B cell (primary cell): ENCODE data around the gene DGKB. TPM values are rescaled to one million over a fixed set of nuclear protein-coding genes. Genes with fewer than 3 reads are reported as not detected.

Source experiments
- ATAC-seq: fragments of 200-7000 bp; cut with Tn5 transposase; one replicate; pipeline ENCODE4 v1.10.0; 2021; ENCODE audit warnings: low read depth, mild to moderate bottlenecking, moderate number of reproducible peaks, moderate library complexity
- CTCF ChIA-PET: fragments of 350-600 bp; sonication (Branson Sonifier 250); formaldehyde crosslinking; loops from one replicate; lab custom pipeline; 2021; ENCODE audit warnings: antibody characterized with exemption, inconsistent platforms; lab: Charles Lee
- POLR2A ChIA-PET: fragments of 350-600 bp; sonication (Branson Sonifier 250); formaldehyde crosslinking; loops from one replicate; lab custom pipeline; 2021; ENCODE audit warnings: antibody characterized with exemption; lab: Charles Lee
- DNase-seq: peaks from one replicate; pipeline ENCODE4 v3.0.0; 2013
- H2AFZ ChIP-seq: 2 replicates; pipeline ENCODE4 v1.6.1; 2012; ENCODE audit warnings: mild to moderate bottlenecking, low read depth, low read length; ENCODE audit not compliant: insufficient read depth, poor library complexity, severe bottlenecking
- H3K27ac ChIP-seq, 2 donors: 1 replicate in 1 of 2; 2 replicates in 1 of 2; pipeline ENCODE4 v1.5.1; 2012 to 2013; ENCODE audit warnings: low read length in 2 of 2, mild to moderate bottlenecking in 2 of 2, moderate library complexity in 1 of 2
- H3K27me3 ChIP-seq, 4 experiments: fragments of 200-600 bp in 1 of 4; sonication (generic) in 1 of 4; replicated peaks in 1 of 4; 1 replicate in 2 of 4; 2 replicates in 2 of 4; pipeline versions ENCODE4 v1.6.1 to v1.7.0; 2013 to 2016; ENCODE audit warnings: low read length in 3 of 4, mild to moderate bottlenecking in 2 of 4, mixed read lengths in 1 of 4, moderate library complexity in 1 of 4; ENCODE audit not compliant: insufficient read depth in 4 of 4, control insufficient read depth in 3 of 4; ENCODE audit errors: control extremely low read depth in 1 of 4
- H3K36me3 ChIP-seq, 2 experiments: replicated peaks in 1 of 2; 1 replicate in 1 of 2; 2 replicates in 1 of 2; pipeline versions ENCODE4 v1.6.1 to v1.7.1; 2013; ENCODE audit warnings: low read length in 1 of 2; ENCODE audit not compliant: insufficient read depth in 2 of 2, control insufficient read depth in 1 of 2; ENCODE audit errors: control extremely low read depth in 1 of 2, extremely low read depth in 1 of 2
- H3K4me1 ChIP-seq, 2 donors: fragments of 200-600 bp in 1 of 2; sonication (generic) in 1 of 2; 1 replicate in 1 of 2; 2 replicates in 1 of 2; pipeline versions ENCODE4 v1.5.1 to v1.6.1; 2013 to 2017; ENCODE audit warnings: low read length in 2 of 2; ENCODE audit not compliant: control insufficient read depth in 2 of 2, insufficient read depth in 2 of 2
- H3K4me2 ChIP-seq: replicated peaks from 2 replicates; pipeline ENCODE3; 2012; ENCODE audit warnings: mild to moderate bottlenecking, low read depth, low read length; ENCODE audit not compliant: poor library complexity, severe bottlenecking
- H3K4me3 ChIP-seq, 5 experiments: fragments of 200-600 bp in 1 of 5; sonication (generic) in 1 of 5; 1 replicate in 3 of 5; 2 replicates in 2 of 5; pipeline versions ENCODE4 v1.5.1 to v1.7.0; 2011 to 2016; ENCODE audit warnings: low read length in 4 of 5, mild to moderate bottlenecking in 4 of 5, low read depth in 2 of 5, control low read depth in 1 of 5, moderate library complexity in 1 of 5; ENCODE audit not compliant: insufficient read depth in 1 of 5; ENCODE audit errors: control extremely low read depth in 1 of 5, extremely low read depth in 1 of 5
- H3K79me2 ChIP-seq: fragments of 200-600 bp; sonication (generic); one replicate; pipeline ENCODE4 v1.6.0; 2016; ENCODE audit warnings: low read length; ENCODE audit not compliant: control insufficient read depth, insufficient read depth
- H3K9ac ChIP-seq: fragments of 200-600 bp; sonication (generic); 2 replicates; pipeline ENCODE4 v1.6.1; 2017; ENCODE audit warnings: mild to moderate bottlenecking, low read length, moderate library complexity
- H3K9me3 ChIP-seq, 3 donors: one replicate each; pipeline versions ENCODE4 v1.6.1 to v1.7.1; 2013; ENCODE audit warnings: low read length in 2 of 3; ENCODE audit not compliant: control insufficient read depth in 2 of 3, insufficient read depth in 1 of 3; ENCODE audit errors: control extremely low read depth in 1 of 3
- H4K20me1 ChIP-seq: 2 replicates; pipeline ENCODE4 v1.6.0; 2012; ENCODE audit warnings: mild to moderate bottlenecking, low read length; ENCODE audit not compliant: insufficient read depth, control insufficient read depth, poor library complexity, severe bottlenecking
- H3K27ac Mint-ChIP-seq: one replicate; pipeline ENCODE4 v1.8.0; 2021; ENCODE audit warnings: mixed read lengths
- H3K27me3 Mint-ChIP-seq: one replicate; pipeline ENCODE4 v1.8.0; 2021; ENCODE audit warnings: mixed read lengths
- H3K4me1 Mint-ChIP-seq: one replicate; pipeline ENCODE4 v1.8.0; 2021; ENCODE audit warnings: mixed read lengths
- H3K4me3 Mint-ChIP-seq: one replicate; pipeline ENCODE4 v1.8.0; 2021; ENCODE audit warnings: mixed read lengths
- H3K9me3 Mint-ChIP-seq: one replicate; pipeline ENCODE4 v1.8.0; 2022; ENCODE audit warnings: mixed read lengths; ENCODE audit not compliant: insufficient read depth
- CTCF ChIP-seq: fragments of 200-600 bp; IDR thresholded peaks from one replicate; pipeline ENCODE4 v1.8.0; 2022; ENCODE audit warnings: antibody characterized with exemption, mild to moderate bottlenecking
- EZH2 ChIP-seq: IDR thresholded peaks from 2 replicates; pipeline ENCODE4 v1.6.1; 2012; ENCODE audit warnings: borderline replicate concordance, low read depth, mild to moderate bottlenecking, moderate library complexity, low read length; ENCODE audit not compliant: insufficient read depth, poor library complexity, severe bottlenecking
- WGBS: methylation state at CpG from one replicate; pipeline ENCODE4 v1.1.5; 2013; ENCODE audit warnings: missing lambda C conversion rate; ENCODE audit not compliant: insufficient coverage; 5-methylcytosine and 5-hydroxymethylcytosine counted together
- intact Hi-C: fragments of 100-400 bp; cut with micrococcal nuclease; formaldehyde crosslinking; loops from one replicate; pipeline ENCODE4 v1.10.0; 2022
- polyA plus RNA-seq: library from polyadenylated mRNA; depleted of rRNA; stranded (reverse); fragments of >200 nt; gene quantifications from 2 replicates; pipeline ENCODE4 v1.2.3, GENCODE V29; 2012
- total RNA-seq, 2 donors: library from RNA; stranded (reverse); fragments of 120-200 nt in 1 of 2; gene quantifications; 1 replicate in 1 of 2; 2 replicates in 1 of 2; pipeline versions ENCODE4 v1.2.3 to v1.2.4, GENCODE V29; 2013 to 2022

The DGKB gene
- total and polyA plus RNA-seq, 2 donors (not counting 1 experiment from before 2014, with no cell fraction given) = not detected

GRCh38 chr7:14505906-14506305 is 396.6 kb downstream of the DGKB start:
- Histone ChIP-seq H2AFZ (no peak overlapping the region), H3K27ac (no peak overlapping the region), H3K9ac (no peak overlapping the region), H3K4me1 (no peaks in the 10 kb centered on the region), H3K9me3 (peaks cover 0 to 6% (median 0%) of the 10 kb centered on the region in 3 donors), H3K4me3 (no peak overlapping the region), H3K4me2 (no peak overlapping the region), H4K20me1 (no peaks in the 10 kb centered on the region), H3K36me3 (no peaks in the 10 kb centered on the region), H3K79me2 (no peaks in the 10 kb centered on the region), H3K27me3 (no peaks in the 10 kb centered on the region)
- Mint-ChIP-seq H3K4me1 (no peaks in the 10 kb centered on the region), H3K4me3 (no peak overlapping the region), H3K27ac (no peak overlapping the region), H3K9me3 (peaks cover 7% of the 10 kb centered on the region), H3K27me3 (no peaks in the 10 kb centered on the region)
- ChIA-PET CTCF (no interaction called here), POLR2A (no interaction called here)
- intact Hi-C loops = no loop called here
- DNase-seq (no peak), ATAC-seq (no peak)
- TF ChIP-seq EZH2 (no peak), CTCF (no peak)
- 100% methylated on average over 1 of the region's 2 CpGs for WGBS

- intact Hi-C loops = no loop called here
- POLR2A ChIA-PET = no interaction called here
- H3K27me3 Mint-ChIP-seq = no peaks in the 10 kb centered on the region
- no peak overlapping the region for H3K4me3 Mint-ChIP-seq
- Histone ChIP-seq H3K9me3 (no peaks in the 10 kb centered on the region), H3K27me3 (no peaks in the 10 kb centered on the region), H3K9ac (no peak overlapping the region), H4K20me1 (no peaks in the 10 kb centered on the region), H3K79me2 (no peaks in the 10 kb centered on the region), H3K4me3 (no peak overlapping the region), H2AFZ (no peak overlapping the region), H3K36me3 (no peaks in the 10 kb centered on the region), H3K4me2 (no peak overlapping the region), H3K27ac (no peak overlapping the region), H3K4me1 (no peaks in the 10 kb centered on the region)
- H3K4me1 Mint-ChIP-seq = no peaks in the 10 kb centered on the region
- DNase-seq (no peak), ATAC-seq (no peak)
- no peak overlapping the region for H3K27ac Mint-ChIP-seq
- WGBS = 83% methylated on average over 1 of the region's 2 CpGs
- peaks cover 7% of the 10 kb centered on the region for H3K9me3 Mint-ChIP-seq
- TF ChIP-seq CTCF = no peak
- no peak for TF ChIP-seq EZH2
- CTCF ChIA-PET = interaction anchor here (1.2 kb wide), 1 partner anchor 188 kb away, joined by 3 read pairs; no protein-coding TSS in a partner anchor
These were observed 398.4 kb downstream of the DGKB start for GRCh38 chr7:14504134-14504533.
